AG09319 (cell line): ENCODE results near the gene DIP2A.
"Not testable (repeated sequence)": the region's sequence is repeated elsewhere in the genome, so short reads cannot be mapped to it uniquely, and the experiment has no call there.

Source experiments
- DNase-seq: peaks from one replicate; pipeline ENCODE4 v3.0.0-alpha.2; 2010; ENCODE audit warnings: low read depth; ENCODE audit errors: extremely low read depth
- TF ChIP-seq, protein P1 (sequence below): IDR thresholded peaks from 2 replicates; pipeline ENCODE4 v1.5.1; 2011; ENCODE audit warnings: low read depth, mild to moderate bottlenecking, inconsistent platforms, low read length, moderate library complexity

DIP2A gene

GRCh38 chr21:46459356-46460112 is 843 bp downstream of the DIP2A start:
- TF ChIP-seq, protein P1, sequence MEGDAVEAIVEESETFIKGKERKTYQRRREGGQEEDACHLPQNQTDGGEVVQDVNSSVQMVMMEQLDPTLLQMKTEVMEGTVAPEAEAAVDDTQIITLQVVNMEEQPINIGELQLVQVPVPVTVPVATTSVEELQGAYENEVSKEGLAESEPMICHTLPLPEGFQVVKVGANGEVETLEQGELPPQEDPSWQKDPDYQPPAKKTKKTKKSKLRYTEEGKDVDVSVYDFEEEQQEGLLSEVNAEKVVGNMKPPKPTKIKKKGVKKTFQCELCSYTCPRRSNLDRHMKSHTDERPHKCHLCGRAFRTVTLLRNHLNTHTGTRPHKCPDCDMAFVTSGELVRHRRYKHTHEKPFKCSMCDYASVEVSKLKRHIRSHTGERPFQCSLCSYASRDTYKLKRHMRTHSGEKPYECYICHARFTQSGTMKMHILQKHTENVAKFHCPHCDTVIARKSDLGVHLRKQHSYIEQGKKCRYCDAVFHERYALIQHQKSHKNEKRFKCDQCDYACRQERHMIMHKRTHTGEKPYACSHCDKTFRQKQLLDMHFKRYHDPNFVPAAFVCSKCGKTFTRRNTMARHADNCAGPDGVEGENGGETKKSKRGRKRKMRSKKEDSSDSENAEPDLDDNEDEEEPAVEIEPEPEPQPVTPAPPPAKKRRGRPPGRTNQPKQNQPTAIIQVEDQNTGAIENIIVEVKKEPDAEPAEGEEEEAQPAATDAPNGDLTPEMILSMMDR, result no peak
- DNase-seq, result no peak

- no peak for DNase-seq
- TF ChIP-seq, protein P1, result no peak
Observed at GRCh38 chr21:46461909-46462308, 3.2 kb downstream of the DIP2A start.

- DNase-seq, result not testable (repeated sequence)
Observed at GRCh38 chr21:46465153-46465552, 6.5 kb downstream of the DIP2A start.

DNA sequence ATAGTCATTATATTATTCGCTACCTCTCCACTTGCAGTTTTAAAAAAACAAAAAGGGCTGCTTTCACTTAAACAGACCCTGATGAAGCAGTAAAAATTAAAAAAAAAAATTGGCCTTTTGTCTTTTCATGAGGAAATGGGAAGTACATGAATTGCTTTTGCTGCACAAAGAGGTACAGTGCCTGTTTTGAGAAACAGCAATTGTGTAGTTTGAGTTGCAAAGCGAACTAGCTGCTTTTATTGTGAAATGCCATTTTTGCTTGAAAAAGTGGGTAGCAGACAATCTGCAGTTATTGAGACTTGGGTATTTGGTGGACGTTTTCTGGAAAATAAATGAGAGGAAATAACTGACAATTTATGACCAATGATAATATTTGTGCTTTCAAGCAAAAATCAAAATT is 7.0 kb downstream of the DIP2A start:
- TF ChIP-seq, protein P1, result no peak
- DNase-seq, result no peak

GRCh38 chr21:46468108-46468774 is 9.6 kb downstream of the DIP2A start:
- DNase-seq, result no peak
- TF ChIP-seq, protein P1, result no peak

DNA sequence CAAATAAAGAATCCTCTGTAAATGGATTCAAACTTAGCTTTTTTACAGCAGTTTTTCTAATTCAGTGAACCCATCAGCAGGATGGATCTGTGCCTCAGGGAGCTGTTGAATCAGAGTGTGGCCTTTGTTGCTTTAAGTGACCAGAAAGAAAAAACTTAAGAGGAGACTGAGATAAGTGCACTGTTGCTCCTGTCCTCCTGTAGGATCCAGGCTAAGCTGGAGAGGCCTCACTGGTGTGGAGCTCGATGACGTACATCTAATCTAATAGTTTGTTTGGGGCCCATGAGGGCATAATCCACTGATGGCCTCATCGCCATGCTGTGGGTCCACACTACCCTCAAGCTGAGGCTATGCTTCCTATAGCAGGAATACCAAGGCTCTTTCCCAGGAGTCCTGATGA is 10.6 kb downstream of the DIP2A start:
- TF ChIP-seq, protein P1, result no peak
- no peak for DNase-seq

DNA sequence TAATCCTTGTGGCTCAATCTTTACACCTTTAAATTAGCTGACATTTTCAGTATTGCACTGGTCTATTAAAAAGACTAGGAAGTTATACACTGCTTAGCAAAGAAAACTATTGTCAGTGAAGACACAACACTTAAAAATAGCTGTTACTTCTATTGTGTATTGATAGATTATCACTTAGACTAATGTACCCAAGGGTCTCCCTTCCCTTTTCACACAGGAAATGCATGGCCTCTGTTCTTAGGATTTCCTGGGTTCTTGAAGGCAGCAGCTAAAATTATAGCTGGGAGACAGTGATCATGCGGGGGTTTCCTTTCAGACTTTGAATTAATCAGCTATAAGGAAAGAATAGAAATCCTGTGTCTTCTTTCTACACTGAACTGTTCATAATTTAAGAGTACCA is 12.8 kb downstream of the DIP2A start:
- TF ChIP-seq, protein P1, result no peak
- DNase-seq, result no peak
